GM19023 (cell line): ENCODE measurements around the gene CPAMD8.
"Not testable (repeated sequence)": the region's sequence is repeated elsewhere in the genome, so short reads cannot be mapped to it uniquely, and the experiment has no call there.

Experiments used
- ATAC-seq: cut with Tn5 transposase; IDR thresholded peaks from one replicate; pipeline ENCODE4 v1.9.1; 2021; ENCODE audit warnings: mild to moderate bottlenecking, moderate library complexity; ENCODE audit not compliant: unreplicated experiment

The CPAMD8 gene

DNA sequence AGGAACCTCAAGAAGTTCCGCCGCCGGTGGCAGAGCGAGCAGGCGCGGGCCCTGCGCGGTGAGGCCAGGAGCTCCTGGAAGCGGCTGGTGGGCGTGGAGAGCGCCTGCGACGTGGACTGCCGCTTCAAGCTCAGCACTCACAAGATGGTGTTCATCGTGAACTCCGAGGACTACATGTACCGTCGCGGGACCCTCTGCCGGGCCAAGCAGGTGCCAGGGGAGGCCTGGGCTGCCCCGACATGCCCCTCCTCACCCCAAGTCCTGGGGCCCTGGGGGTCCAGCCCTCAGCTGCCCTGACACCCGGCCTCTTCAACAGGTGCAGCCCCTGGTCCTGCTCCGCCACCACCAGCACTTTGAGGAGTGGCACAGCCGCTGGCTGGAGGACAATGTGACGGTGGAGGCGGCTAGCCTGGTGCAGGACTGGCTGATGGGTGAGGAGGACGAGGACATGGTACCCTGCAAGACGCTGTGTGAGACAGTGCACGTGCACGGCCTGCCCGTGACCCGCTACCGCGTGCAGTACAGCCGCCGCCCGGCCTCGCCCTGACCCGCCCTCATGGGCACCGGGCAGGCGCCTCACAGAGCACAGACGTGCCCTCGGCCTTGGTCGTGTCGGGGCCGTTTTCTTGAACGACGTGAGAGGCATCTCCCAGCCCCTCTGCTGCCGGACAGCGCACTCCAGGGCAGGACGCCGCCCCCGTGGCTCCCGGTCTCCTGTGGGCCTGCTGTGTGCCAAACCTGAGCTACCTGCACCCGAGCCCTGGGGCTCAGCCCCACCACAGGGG lies 148.2 kb downstream of the CPAMD8 start:
- ATAC-seq, result no peak

DNA sequence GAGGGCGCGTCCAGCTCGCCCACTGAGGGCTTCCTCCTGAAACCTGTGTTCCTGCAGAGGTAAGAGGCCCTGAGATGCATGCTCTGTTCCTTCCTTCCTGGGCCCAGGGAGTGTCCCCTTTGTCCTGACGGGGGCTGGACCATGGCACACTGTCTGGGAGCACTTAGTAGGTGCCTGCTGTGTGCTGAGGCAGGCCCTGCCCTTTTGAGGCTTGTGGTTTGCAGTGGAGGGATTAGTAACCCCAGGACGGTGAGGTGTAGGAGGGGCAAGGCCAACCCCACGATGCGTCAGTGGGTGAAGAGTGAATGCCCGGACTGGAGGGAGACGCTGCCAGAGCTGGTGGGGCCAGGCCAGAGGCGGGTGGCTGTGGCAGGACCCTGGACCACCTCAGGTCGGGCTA lies 149.0 kb downstream of the CPAMD8 start:
- ATAC-seq, result no peak

DNA sequence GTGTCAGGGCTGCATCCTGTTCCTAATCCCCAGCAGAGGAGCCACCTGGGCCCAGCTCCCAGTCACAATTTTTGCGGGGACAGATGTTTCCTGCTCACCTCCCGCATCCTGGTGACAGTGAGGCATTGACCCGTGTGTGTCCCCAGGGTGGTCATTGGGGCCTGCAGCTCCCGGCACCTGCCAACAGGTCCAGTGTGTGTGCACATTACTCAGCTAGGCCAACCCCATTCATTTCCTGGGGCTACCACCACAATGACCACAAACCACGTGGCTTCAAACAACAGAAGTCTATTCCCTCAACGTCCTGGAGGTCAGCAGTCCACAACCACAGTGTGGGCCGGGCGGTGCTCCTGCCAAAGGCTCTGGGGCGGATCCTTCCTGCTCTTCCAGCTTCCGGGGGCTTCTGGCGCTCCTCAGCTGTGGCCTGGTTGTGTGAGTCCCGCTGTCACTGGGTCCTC lies 149.7 kb downstream of the CPAMD8 start:
- no peak for ATAC-seq

DNA sequence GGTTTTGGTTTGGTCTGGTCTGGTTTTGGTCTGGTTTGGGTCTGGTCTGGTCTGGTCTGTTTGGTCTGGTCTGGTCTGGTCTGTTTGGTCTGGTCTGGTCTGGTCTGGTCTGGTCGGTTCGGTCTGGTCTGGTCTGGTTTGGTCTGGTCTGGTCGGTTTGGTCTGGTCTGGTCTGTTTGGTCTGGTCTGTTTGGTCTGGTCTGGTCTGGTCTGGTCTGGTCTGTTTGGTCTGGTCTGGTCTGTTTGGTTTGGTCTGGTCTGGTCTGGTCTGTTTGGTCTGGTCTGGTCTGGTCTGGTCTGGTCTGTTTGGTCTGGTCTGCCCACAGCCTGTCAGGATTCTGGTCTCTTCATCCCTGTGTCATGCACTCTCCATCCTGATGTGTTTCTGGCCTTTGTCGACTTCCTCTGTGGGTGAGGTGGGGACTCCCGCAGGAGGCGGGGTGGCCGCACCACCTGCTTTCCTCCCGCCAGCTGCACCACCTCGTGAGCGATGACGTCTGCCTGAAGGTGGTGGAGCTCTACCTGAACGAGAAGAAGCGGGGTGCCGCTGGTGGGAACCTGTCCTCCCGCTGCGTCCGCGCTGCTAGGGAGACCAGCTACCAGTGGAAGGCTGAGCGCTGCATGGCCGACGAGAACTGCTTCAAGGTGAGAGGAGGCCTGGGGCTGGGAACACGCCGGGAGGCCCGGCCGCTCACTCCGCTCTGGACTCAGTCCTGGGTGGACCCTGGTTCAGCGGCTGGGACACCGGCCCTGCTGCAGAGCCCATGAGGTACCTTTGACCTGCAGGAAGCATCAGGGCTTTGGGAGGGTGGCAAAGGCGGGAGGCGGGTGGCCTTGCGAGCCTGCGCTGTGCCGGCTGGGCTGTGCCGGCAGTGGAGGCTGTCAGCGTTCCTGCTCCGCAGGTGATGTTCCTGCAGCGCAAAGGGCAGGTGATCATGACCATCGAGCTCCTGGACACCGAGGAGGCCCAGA lies 150.7 kb downstream of the CPAMD8 start:
- ATAC-seq, result no peak

DNA sequence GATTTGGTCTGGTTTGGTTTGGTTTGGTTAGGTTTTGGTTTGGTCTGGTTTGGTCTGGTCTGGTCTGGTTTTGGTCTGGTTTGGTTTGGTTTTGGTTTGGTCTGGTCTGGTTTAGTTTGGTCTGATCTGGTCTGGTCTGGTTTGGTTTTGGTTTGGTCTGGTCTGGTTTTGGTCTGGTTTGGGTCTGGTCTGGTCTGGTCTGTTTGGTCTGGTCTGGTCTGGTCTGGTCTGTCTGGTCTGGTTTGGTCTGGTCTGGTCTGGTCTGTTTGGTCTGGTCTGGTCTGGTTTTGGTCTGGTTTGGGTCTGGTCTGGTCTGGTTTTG lies 151.7 kb downstream of the CPAMD8 start:
- not testable (repeated sequence) for ATAC-seq

DNA sequence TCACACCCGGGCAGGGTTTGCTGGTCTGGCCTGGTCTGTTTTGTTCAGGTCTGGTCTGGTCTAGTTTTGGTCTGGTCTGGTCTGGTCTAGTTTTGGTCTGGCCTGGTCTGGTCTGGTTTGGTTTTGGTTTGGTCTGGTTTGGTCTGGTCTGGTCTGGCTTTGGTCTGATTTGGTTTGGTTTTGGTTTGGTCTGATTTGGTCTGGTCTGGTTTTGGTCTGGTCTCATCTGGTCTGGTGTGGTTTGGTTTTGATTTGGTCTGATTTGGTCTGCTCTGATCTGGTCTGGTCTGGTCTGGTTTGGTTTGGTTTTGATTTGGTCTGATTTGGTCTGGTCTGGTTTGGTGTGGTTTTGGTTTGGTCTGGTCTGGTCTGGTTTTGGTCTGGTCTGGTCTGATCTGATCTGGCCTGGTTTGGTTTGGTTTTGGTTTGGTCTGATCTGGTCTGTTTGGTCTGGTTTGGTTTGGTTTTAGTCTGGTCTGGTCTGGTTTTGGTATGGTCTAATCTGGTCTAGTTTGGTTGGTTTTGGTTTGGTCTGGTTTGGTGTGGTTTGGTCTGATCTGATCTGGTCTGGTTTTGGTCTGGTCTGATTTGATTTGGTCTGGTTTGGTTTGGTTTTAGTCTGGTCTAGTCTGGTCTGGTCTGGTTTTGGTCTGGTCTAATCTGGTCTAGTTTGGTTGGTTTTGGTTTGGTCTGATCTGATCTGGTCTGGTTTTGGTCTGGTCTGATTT lies 152.2 kb downstream of the CPAMD8 start:
- ATAC-seq, result no peak

DNA sequence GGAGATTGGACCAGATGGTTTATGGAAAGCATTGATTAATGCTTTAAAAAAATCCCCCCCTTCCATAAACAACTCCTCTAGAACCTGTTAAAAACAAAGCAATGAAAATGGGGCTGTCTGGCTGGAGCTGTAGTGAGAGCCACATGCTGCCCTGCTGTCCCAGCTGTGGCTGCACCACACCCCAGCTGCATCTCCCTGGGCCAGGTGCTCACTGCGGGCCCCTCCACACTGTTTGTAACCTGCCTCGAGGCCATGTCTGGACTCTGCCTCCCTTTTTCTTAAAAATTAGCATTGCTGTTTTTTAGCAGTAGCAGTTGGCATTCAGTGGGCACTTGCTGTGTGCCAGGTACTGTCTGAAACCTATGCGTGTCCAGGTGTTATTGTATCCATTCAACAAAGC lies 153.0 kb downstream of the CPAMD8 start:
- ATAC-seq, result no peak

DNA sequence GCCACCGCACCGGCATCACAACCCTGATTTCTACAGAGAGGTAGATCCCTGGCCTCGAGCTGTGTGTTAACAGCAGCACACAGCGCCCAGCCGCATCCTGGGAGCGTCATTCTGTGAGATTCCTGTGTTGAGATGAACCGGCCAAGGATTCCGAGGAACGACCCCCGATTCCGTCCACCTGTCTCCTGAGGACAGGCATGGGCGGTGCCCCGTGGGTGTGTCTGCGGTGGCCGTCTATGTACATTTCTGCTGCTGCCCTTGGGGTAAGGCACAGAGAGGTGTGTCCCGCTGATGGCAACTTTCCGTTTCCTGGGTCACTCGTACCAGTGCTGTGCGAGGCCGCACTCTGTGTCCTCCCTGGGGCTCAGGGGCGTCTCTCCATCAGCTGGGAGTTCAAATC lies 153.9 kb downstream of the CPAMD8 start:
- no peak for ATAC-seq

DNA sequence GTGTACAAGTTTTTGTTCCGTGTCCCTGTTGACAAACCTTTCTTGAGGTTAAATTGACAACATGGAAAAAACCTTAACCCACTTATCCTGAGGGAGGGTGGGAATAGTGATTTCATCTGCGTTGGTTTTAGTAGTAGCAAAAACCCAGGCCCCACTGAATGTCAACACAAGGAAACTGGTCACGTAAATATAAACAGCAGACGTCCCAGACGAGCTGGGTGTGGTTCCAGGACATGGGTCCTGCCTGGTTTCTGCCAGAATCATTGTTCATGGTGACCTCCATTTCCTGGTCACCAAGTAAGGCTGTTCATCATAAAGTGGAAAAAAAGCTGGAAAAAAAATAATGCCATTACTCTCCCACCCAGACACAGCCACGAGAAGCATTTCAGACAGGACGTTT lies 154.7 kb downstream of the CPAMD8 start:
- no peak for ATAC-seq

DNA sequence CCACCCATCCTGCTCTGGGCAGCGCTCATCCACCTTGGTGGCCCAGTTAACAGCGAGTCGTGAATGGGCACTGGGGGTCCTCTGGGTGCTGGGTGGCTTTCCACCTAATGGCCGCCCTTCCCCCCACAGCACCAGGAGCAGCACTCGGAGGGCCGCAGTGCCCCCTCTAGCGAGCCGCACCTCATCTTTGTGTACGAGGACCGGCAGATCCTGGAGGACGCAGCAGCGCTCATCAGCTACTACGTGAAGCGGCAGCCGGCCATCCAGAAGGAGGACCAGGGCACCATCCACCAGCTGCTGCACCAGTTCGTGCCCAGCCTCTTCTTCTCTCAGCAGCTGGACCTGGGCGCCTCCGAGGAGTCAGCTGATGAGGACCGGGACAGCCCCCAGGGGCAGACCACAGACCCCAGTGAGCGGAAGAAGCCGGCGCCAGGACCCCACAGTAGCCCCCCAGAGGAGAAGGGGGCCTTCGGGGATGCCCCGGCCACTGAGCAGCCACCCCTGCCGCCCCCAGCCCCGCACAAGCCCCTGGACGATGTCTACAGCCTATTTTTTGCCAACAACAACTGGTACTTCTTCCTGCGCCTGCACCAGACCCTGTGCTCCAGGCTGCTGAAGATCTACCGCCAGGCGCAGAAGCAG lies 157.2 kb downstream of the CPAMD8 start:
- ATAC-seq, result no peak

DNA sequence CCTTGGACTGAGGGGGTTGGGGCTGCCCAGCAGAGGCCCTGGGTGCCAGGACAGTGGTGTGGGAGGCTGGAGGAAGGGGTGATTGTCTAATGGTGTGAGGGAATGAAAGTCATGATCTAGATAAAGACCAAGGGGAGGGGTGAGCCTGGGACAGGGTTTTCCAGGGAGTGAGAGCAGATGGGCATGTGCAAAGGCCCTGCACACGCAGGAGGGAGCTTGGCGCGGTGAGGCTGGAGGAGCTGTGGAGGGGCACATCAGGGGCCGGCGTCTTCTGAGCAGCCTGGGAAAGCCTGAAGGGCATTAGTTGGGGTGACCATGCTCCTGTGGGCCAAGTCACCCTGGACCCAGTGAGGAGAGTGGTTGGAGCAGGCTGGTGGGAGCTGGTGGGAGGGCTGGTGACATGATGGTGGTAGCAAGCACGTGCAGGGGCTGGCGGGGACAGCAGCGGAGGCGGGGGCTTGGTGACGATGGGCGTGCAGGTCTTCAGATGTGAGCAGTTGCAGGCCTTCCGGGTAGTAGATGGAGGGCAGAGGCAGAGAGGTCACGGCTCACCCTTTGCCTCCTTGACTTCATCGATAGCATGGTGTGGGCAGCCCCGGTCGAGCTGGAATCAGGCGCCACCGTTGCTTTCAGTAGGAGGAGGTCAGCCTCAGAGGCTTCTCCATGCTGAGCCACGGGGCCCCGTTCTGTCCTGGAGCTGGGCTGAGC lies 158.0 kb downstream of the CPAMD8 start:
- no peak for ATAC-seq

DNA sequence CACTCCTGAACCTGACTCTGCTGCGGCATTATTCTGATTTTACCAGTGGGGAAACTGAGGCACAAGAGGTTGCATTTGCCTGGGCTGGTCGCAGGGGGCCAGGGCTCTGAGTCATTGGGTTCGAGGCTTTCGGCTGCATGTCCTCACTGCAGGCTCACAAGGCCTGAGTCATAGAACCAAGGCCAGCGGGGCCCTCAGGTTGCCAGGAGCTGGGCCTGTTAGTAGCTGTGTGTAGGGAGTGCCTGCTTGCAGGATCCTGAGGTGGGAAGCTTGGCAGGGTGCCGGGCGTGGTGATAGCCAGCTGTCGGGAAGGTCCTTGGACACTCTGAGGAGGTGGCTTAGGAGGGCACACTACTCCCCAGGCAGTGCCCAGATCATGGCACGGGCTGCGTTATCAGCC lies 159.4 kb downstream of the CPAMD8 start:
- no peak for ATAC-seq

DNA sequence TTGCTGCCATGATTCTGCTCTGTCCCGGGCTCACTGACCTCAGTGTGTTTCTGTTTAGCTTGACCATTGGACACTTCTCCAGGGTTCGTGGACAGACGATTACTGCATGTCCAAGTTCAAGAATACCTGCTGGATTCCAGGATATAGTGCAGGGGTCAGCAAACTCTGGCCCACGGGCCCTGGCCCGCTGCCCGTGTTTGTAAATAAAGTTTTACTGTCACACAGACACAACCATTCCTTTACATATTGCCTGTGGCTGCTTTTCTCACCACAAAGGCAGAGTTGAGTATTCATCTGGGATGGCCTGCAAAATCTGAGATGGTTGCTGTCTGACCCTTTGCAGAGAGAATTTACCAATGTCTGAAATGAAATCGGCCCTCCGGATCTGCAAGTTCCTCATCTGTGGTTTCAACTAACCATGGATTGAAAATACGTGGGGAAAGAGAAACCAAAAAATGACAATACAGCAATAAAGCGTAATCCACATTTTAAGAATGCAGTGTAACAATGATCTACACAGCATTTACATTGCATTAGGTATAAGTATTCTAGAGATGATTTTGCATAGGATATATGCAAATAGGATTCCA lies 163.7 kb downstream of the CPAMD8 start:
- ATAC-seq, result no peak

DNA sequence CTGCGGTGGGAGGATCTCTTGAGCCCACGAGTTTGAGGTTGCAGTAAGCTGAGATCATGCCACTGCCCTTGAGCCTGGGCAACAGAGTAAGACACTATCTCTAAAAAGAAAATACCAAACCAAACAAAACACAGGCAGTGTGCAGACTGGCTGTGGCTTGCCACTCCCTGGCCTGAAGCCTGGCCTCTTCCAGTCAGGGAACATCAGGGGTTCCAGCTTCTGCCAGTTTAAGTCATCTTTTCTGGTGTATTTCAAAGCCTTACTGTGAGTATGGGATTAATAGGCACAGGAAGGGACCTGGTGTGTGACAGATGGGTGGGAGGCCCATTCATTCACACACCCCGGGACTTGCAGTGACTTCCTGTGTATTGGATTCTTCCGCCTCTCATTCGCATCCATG lies 164.8 kb downstream of the CPAMD8 start:
- no peak for ATAC-seq

DNA sequence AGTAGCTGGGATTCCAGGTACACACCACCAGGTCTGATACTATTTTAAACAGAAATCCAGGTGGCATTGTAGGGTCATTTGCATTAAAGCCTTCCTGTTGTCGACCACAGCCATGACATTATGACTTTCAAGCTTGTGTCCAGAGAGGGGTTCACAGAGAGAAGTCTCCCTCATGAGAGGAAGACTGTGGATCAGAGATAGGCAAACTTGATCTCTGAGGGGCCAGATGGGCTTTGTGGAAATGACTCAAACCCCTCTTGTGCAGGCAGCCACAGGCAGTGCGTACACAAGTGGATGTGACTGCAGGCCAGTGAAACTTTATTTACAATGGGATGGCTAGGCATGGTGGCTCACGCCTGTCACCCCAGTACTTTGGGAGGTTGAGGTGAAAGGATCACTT lies 165.6 kb downstream of the CPAMD8 start:
- no peak for ATAC-seq

DNA sequence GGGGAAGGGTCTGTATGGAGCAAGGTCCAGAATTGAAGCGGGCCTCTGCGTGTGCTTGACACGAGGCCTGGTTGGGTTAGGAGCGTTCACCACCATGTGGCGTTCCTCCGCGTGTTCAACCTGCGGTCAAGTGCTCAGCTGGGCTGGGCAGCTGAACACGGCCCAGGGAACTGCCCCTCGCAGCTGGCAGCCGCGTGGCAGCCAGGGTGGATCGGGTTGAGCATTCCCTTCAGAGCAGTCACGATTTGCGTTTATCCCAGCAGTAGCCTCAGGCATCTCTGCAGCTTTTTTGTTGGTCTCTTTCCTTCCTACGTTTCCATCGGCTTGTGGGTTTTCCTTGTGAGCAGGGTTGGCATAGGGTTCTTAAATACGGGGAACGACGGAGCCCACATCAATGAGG lies 166.5 kb downstream of the CPAMD8 start:
- ATAC-seq, result no peak

DNA sequence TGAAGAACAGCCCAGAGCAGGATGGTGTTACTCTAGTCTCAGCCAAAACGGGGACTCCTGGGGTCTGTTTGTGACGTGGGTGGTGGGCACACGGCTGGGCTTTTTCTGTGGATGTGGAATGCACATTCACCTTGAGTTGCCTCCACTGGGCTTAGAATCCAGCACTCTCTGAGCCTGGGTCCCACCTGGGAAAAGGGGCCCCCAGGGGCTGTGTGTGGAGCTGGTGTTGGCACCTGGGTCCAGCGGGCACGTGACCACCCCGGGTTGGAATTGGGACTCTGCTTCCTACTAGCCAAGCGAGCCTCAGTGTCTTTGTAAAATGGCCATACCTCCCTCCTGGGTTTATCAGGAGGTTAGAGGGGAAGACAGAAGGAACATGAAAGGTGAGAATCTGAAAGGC lies 167.0 kb downstream of the CPAMD8 start:
- ATAC-seq, result no peak

DNA sequence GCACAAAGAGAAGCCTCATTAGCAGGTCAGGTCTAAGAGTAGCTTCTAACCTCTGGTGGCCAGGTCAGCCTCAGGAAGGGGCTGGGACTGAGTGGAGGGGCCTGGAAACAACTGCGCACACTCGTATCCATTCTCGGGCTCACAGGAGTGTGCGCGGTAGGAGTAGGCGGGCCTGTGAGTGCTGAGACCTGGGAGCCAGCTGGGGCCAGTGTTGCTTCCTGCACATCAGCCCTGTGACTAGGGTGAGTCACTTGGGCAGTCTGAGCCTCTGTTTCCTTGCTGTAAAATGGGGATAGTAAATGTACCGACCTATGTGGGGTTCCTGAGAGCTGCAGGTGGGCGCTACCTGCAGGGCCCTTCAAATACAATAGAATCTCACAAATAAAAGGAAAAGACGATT lies 170.5 kb downstream of the CPAMD8 start:
- ATAC-seq, result no peak

DNA sequence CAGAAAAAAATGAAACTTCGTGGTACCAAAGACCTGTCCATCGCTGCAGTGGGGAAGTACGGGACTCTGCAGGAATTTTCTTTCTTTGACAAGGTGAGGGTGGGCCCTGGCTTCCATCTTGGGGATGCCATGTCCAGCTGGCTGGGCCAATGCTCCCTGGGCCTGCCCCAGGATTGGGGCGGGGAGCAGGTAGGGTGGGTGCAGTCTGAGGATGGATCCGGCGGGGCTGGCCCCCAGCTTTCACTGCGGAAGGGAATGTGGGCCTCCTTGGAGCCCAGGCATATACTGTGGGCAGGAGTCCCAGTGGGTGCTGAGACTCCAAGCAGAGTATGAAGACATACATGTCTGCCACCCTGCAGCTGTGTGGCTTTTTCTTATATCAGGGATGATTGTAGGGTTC lies 173.5 kb downstream of the CPAMD8 start:
- ATAC-seq, result no peak
